Measurements from ENCODE around the gene CAPN5.

GRCh38 chr11:77151804-77152509 lies 85.2 kb downstream of the CAPN5 start:
- no peak for TF ChIP-seq CHD2 (IDR thresholded peaks at IDR 0.05; ENCODE audit: low read length, partially characterized antibody)
- TF ChIP-seq CTCF (IDR thresholded peaks at IDR 0.05), result no peak
- TF ChIP-seq POLR2A (IDR thresholded peaks at IDR 0.05; ENCODE audit: low read length), result no peak
- TF ChIP-seq CEBPB (IDR thresholded peaks at IDR 0.05), result no peak
- TF ChIP-seq ZFP36 (IDR thresholded peaks at IDR 0.05; ENCODE audit: borderline replicate concordance, partially characterized antibody), result no peak
- no peak for TF ChIP-seq USF2 (IDR thresholded peaks at IDR 0.05)
- TF ChIP-seq CBX2 (IDR thresholded peaks at IDR 0.05; ENCODE audit: borderline replicate concordance, low read depth), result no peak
- no peak for TF ChIP-seq RAD21 (conservative IDR thresholded peaks at IDR 0.05 in 1 of 2, IDR thresholded peaks at IDR 0.05 in 1 of 2)
- TF ChIP-seq MAX (IDR thresholded peaks at IDR 0.05), result no peak
- no peak for TF ChIP-seq GATA3 (IDR thresholded peaks at IDR 0.05; ENCODE audit: borderline replicate concordance)
- TF ChIP-seq RNF2 (IDR thresholded peaks at IDR 0.05; ENCODE audit: borderline replicate concordance, low read depth), result no peak
- TF ChIP-seq HDAC2 (IDR thresholded peaks at IDR 0.05), result no peak
